K562 (cell line): ENCODE results near the gene VWF. TPM values are rescaled to one million over a fixed set of nuclear protein-coding genes. Genes with fewer than 3 reads are reported as not detected.

Experiments
- ATAC-seq: fragments of 200-7000 bp; cut with Tn5 transposase; 3 replicates; pipeline ENCODE4 v1.9.1; 2020; ENCODE audit warnings: moderate library complexity
- BruUV-seq: library from RNA; stranded (reverse); fragments of 400-500 nt; replicated peaks from 2 replicates; lab custom pipeline; 2021; lab: Mats Ljungman, UMichigan
- CTCF ChIA-PET: fragments of 300-600 bp; formaldehyde crosslinking; extraction: SDS; loops from one replicate; lab custom pipeline; 2021; ENCODE audit warnings: low intra/inter-chr PET ratio; lab: Yijun Ruan, JAX
- POLR2A ChIA-PET: fragments of 300-600, 350-650 bp; sonication (Branson Sonifier 250); formaldehyde crosslinking; extraction: SDS; loops from one replicate; lab custom pipeline; 2021; ENCODE audit warnings: antibody characterized with exemption, inconsistent platforms; lab: Yijun Ruan, JAX
- DNase-seq, 4 experiments: peaks; one replicate each; pipeline versions ENCODE4 v3.0.0 to v3.0.0-alpha.2; 2011 to 2018; ENCODE audit warnings: low spot score in 3 of 4, mixed read lengths in 3 of 4; ENCODE audit errors: extremely low read depth in 1 of 4
- FAIRE-seq: peaks from 2 replicates; lab custom pipeline; 2011; peaks lifted over from hg19 to GRCh38; lab: Jason Lieb, UNC
- H2AFZ ChIP-seq: 2 replicates; pipeline ENCODE4 v1.6.0; 2011; ENCODE audit warnings: low read depth, low read length, control low read depth, inconsistent platforms
- H3K27ac ChIP-seq: fragments of 200-600 bp; 3 replicates; pipeline ENCODE4 v1.8.0; 2011; ENCODE audit warnings: low read depth, mild to moderate bottlenecking, control low read depth, inconsistent platforms, low read length, moderate library complexity, mixed read lengths; ENCODE audit errors: extremely low read depth
- H3K27me3 ChIP-seq, 2 experiments: fragments of 300-600 bp in 1 of 2; 2 replicates in 1 of 2; 3 replicates in 1 of 2; pipeline versions ENCODE4 v1.6.0 to v1.8.0; 2011; ENCODE audit warnings: inconsistent platforms in 2 of 2, low read length in 2 of 2, mild to moderate bottlenecking in 1 of 2, mixed read lengths in 1 of 2, moderate library complexity in 1 of 2; ENCODE audit not compliant: control insufficient read depth in 2 of 2, insufficient read depth in 2 of 2
- H3K36me3 ChIP-seq: fragments of 300-600 bp; 3 replicates; pipeline ENCODE4 v1.8.0; 2011; ENCODE audit warnings: mild to moderate bottlenecking, low read length, inconsistent platforms; ENCODE audit not compliant: control insufficient read depth, insufficient read depth
- H3K4me1 ChIP-seq, 2 experiments: fragments of 200-600 bp in 1 of 2; replicated peaks in 1 of 2; 2 replicates in 1 of 2; 3 replicates in 1 of 2; pipeline versions ENCODE4 v1.5.1 to v1.8.0; 2011; ENCODE audit warnings: inconsistent platforms in 2 of 2, low read length in 2 of 2, mild to moderate bottlenecking in 1 of 2, mixed read lengths in 1 of 2, moderate library complexity in 1 of 2; ENCODE audit not compliant: control insufficient read depth in 2 of 2, insufficient read depth in 2 of 2
- H3K4me2 ChIP-seq: 2 replicates; pipeline ENCODE4 v1.6.1; 2011; ENCODE audit warnings: low read length, control low read depth, inconsistent platforms, mixed read lengths; ENCODE audit not compliant: insufficient read depth
- H3K4me3 ChIP-seq: fragments of 200-600 bp; sonication (generic), shearing (Covaris generic); 2 replicates; pipeline ENCODE4 v1.5.1; 2016; ENCODE audit warnings: control low read depth, inconsistent platforms
- H3K79me2 ChIP-seq: fragments of 200-600 bp; 3 replicates; pipeline ENCODE4 v1.8.0; 2011; ENCODE audit warnings: low read length, inconsistent platforms; ENCODE audit not compliant: control insufficient read depth, insufficient read depth
- H3K9ac ChIP-seq, 2 experiments: 2 replicates each; pipeline versions ENCODE4 v1.6.0 to v1.6.1; 2011; ENCODE audit warnings: low read depth in 2 of 2, low read length in 2 of 2, control low read depth in 1 of 2, inconsistent platforms in 1 of 2, mild to moderate bottlenecking in 1 of 2, mixed read lengths in 1 of 2; ENCODE audit not compliant: insufficient read depth in 1 of 2
- H3K9me1 ChIP-seq: one replicate; pipeline ENCODE4 v1.6.0; 2011; ENCODE audit warnings: inconsistent platforms, mild to moderate bottlenecking, low read length, moderate library complexity; ENCODE audit not compliant: control insufficient read depth, insufficient read depth
- H3K9me3 ChIP-seq: replicated peaks from 2 replicates; pipeline ENCODE4 v1.5.1; 2011; ENCODE audit warnings: low read depth, low read length, inconsistent platforms; ENCODE audit not compliant: control insufficient read depth, insufficient read depth
- H4K20me1 ChIP-seq: replicated peaks from 2 replicates; pipeline ENCODE4 v1.6.1; 2011; ENCODE audit warnings: low read length, inconsistent platforms, mixed read lengths; ENCODE audit not compliant: control insufficient read depth, insufficient read depth
- CCNT2 ChIP-seq: IDR thresholded peaks from 2 replicates; pipeline ENCODE4 v1.6.1; 2011; ENCODE audit warnings: borderline replicate concordance, low read depth, mild to moderate bottlenecking, moderate library complexity, mixed read lengths, low read length; ENCODE audit not compliant: insufficient read length; ENCODE audit errors: extremely low read depth
- CREM ChIP-seq: IDR thresholded peaks from 2 replicates; pipeline ENCODE4 v1.6.1; 2014; ENCODE audit warnings: antibody characterized with exemption, low read depth
- HCFC1 ChIP-seq: IDR thresholded peaks from 2 replicates; pipeline ENCODE4 v1.6.1; 2012; ENCODE audit warnings: low read depth, low read length, improper control_type of control experiment
- MBD2 ChIP-seq: sonication (generic); IDR thresholded peaks from 2 replicates; pipeline ENCODE4 v1.6.1; 2016; ENCODE audit warnings: low read depth, borderline replicate concordance
- MCM3 ChIP-seq: fragments of 450-650 bp; IDR thresholded peaks from 2 replicates; pipeline ENCODE4 v1.6.1; 2016
- NUFIP1 ChIP-seq: fragments of 450-650 bp; IDR thresholded peaks from 2 replicates; pipeline ENCODE4 v1.6.1; 2018; ENCODE audit not compliant: partially characterized antibody
- STAT5B ChIP-seq: fragments of 250-450 bp; sonication (Bioruptor Pico); IDR thresholded peaks from 2 replicates; pipeline ENCODE4 v1.8.0; 2021; ENCODE audit warnings: mild to moderate bottlenecking, inconsistent platforms
- ZFP1 ChIP-seq: fragments of 450-650 bp; formaldehyde crosslinking; IDR thresholded peaks from 2 replicates; pipeline ENCODE4 v1.4.0; 2020; ENCODE audit warnings: mild to moderate bottlenecking, mixed read lengths
- ZNF134 ChIP-seq: fragments of 250-450 bp; sonication (Bioruptor Pico); conservative IDR thresholded peaks from 2 replicates; pipeline ENCODE4 v1.4.0; 2020
- ZNF384 ChIP-seq: IDR thresholded peaks from 2 replicates; pipeline ENCODE4 v1.6.1; 2012; ENCODE audit warnings: low read depth, low read length, improper control_type of control experiment
- ZNF561 ChIP-seq: fragments of 450-650 bp; formaldehyde crosslinking; conservative IDR thresholded peaks from 2 replicates; pipeline ENCODE4 v1.4.0; 2020; ENCODE audit warnings: mild to moderate bottlenecking, moderate library complexity
- ZNF717 ChIP-seq: fragments of 250-450 bp; sonication (Bioruptor Pico); IDR thresholded peaks from 2 replicates; pipeline ENCODE4 v1.5.0; 2021
- WGBS: fragments of 100-300 bp; shearing (Covaris generic); methylation state at CpG from one replicate; pipeline ENCODE4 v1.1.6; 2016; ENCODE audit warnings: low coverage, mixed read lengths; ENCODE audit not compliant: insufficient coverage; ENCODE audit errors: missing lambda C conversion rate; 5-methylcytosine and 5-hydroxymethylcytosine counted together
- in situ Hi-C: fragments of 300-500 bp; cut with MboI; formaldehyde crosslinking; loops from 4 replicates; pipeline ENCODE4 v1.15.0; 2018; ENCODE audit warnings: inconsistent platforms, mixed read lengths
- intact Hi-C: fragments of 100-400 bp; cut with micrococcal nuclease; formaldehyde crosslinking; loops from 2 replicates; pipeline ENCODE4 v1.14.2; 2022
- polyA plus RNA-seq, 8 experiments: library from polyadenylated mRNA; depleted of rRNA in 4 of 8; stranded (reverse) in 5 of 8; unstranded in 3 of 8; fragments of >200 nt; fragmentation: Nextera tagmentation in 2 of 8; fragmentation: Illumina TruSeq in 1 of 8; extraction: Ambion mirVana in 2 of 8; extraction: Trizol in 1 of 8; gene quantifications; 2 replicates each; pipeline versions ENCODE4 v1.2.1 to v1.2.3, GENCODE V29; 2011 to 2014; ENCODE audit warnings: inconsistent platforms in 1 of 8, missing spikeins in 1 of 8
- total RNA-seq, 7 experiments: library from RNA; depleted of rRNA in 6 of 7; stranded (reverse); fragments of >200 nt in 6 of 7; fragmentation: Illumina TruSeq in 2 of 7; extraction: Trizol in 2 of 7; gene quantifications; 2 replicates each; pipeline versions ENCODE4 v1.2.1 to v1.2.3, GENCODE V29; 2011 to 2021; ENCODE audit warnings: low replicate concordance in 1 of 7
- TF ChIP-seq, protein P1 (sequence below): fragments of 450-650 bp; IDR thresholded peaks from 2 replicates; pipeline ENCODE4 v1.6.1; 2016
- TF ChIP-seq, protein P2 (sequence below): fragments of 250-450 bp; sonication (Bioruptor Pico); IDR thresholded peaks from 2 replicates; pipeline ENCODE4 v1.4.0; 2020; ENCODE audit warnings: mild to moderate bottlenecking, moderate library complexity
- TF ChIP-seq, protein P3 (sequence below): fragments of 250-450 bp; sonication (Bioruptor Pico); IDR thresholded peaks from 2 replicates; pipeline ENCODE4 v1.6.1; 2021; ENCODE audit warnings: mild to moderate bottlenecking
- TF ChIP-seq, protein P4 (sequence below), 3 experiments: IDR thresholded peaks in 2 of 3; conservative IDR thresholded peaks in 1 of 3; 2 replicates each; pipeline ENCODE4 v1.5.1; 2011 to 2012; ENCODE audit warnings: low read length in 3 of 3, mild to moderate bottlenecking in 3 of 3, control low read depth in 2 of 3, improper control_type of control experiment in 1 of 3, inconsistent platforms in 1 of 3, low read depth in 1 of 3, mixed read lengths in 1 of 3, moderate library complexity in 1 of 3; ENCODE audit not compliant: insufficient read depth in 2 of 3

Gene VWF
- total and polyA plus RNA-seq, 9 of the 15 experiments (the other 6 are each of a cell fraction or from before 2014, with no cell fraction given) = 0.53 TPM; not detected in 8

DNA sequence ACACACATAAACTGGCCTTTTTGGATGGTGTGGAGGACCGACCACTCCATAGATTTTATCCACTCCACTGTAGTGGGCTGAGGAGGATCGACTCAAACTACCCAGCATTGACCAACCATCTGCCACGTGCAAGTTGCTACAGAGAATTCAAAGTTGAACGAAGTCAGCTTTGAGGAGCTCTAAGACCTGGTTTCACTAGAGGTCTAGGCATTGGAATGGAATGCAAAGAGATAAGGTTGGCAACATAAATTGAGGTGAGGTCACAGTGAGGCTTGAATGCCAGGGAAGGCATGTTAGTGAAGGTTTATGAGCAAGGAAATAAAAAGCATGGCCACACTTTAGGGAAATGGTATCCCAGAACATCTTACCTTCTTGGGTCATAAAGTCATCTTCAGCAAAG is 14.5 kb downstream of the VWF start (continued):
- TF ChIP-seq, protein P1, sequence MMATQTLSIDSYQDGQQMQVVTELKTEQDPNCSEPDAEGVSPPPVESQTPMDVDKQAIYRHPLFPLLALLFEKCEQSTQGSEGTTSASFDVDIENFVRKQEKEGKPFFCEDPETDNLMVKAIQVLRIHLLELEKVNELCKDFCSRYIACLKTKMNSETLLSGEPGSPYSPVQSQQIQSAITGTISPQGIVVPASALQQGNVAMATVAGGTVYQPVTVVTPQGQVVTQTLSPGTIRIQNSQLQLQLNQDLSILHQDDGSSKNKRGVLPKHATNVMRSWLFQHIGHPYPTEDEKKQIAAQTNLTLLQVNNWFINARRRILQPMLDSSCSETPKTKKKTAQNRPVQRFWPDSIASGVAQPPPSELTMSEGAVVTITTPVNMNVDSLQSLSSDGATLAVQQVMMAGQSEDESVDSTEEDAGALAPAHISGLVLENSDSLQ = no peak
- TF ChIP-seq STAT5B (CRISPR knock-in tag) = no peak
- no peak for TF ChIP-seq ZNF384
- TF ChIP-seq ZNF134 (CRISPR knock-in tag) = no peak
- TF ChIP-seq MBD2 = no peak
- no peak for TF ChIP-seq CREM
- TF ChIP-seq HCFC1 = no peak
- no peak for TF ChIP-seq ZFP1
- TF ChIP-seq ZNF561 = no peak

DNA sequence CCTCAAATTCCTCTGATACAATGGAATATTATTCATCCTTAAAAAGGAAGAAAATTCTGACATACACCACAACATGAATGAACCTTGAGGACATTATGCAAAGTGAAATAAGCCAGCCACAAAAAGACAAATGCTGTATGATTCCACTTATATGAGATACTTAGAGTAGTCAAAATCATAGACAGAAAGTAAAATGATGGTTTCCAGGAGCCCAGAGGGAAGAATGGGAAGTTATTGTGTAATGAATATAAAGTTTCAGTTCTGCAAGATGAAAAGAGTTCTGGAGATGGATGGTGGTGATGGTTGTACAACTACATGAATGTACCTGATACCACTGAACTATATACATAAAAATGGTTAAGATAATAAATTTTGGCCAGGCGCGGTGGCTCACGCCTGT is 18.3 kb downstream of the VWF start:
- Histone ChIP-seq H3K9me3 (no peaks in the 10 kb centered on the region), H3K79me2 (no peaks in the 10 kb centered on the region), H3K9me1 (no peaks in the 10 kb centered on the region), H3K36me3 (no peaks in the 10 kb centered on the region), H3K4me2 (no peak overlapping the region), H3K4me1 (no peaks in the 10 kb centered on the region; a peak in 1 of 5 replicates), H2AFZ (no peak overlapping the region), H4K20me1 (no peaks in the 10 kb centered on the region), H3K9ac (no peak overlapping the region), H3K27me3 (peaks cover 6 to 12% of the 10 kb centered on the region in 2 experiments), H3K4me3 (no peak overlapping the region), H3K27ac (no peak overlapping the region)
- BruUV-seq = no TSS peak
- CTCF ChIA-PET = no interaction called here
- ATAC-seq (no peak), DNase-seq (no peak), FAIRE-seq (no peak)
- POLR2A ChIA-PET = no interaction called here
- in situ Hi-C loops (no loop called here), intact Hi-C loops (no loop called here)
- WGBS = 4% methylated on average over 3 of the region's 3 CpGs
- TF ChIP-seq, protein P2, sequence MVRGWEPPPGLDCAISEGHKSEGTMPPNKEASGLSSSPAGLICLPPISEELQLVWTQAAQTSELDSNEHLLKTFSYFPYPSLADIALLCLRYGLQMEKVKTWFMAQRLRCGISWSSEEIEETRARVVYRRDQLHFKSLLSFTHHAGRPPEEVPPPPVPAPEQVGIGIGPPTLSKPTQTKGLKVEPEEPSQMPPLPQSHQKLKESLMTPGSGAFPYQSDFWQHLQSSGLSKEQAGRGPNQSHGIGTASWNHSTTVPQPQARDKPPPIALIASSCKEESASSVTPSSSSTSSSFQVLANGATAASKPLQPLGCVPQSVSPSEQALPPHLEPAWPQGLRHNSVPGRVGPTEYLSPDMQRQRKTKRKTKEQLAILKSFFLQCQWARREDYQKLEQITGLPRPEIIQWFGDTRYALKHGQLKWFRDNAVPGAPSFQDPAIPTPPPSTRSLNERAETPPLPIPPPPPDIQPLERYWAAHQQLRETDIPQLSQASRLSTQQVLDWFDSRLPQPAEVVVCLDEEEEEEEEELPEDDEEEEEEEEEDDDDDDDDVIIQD (CRISPR knock-in tag) = no peak
- no peak for TF ChIP-seq ZNF717 (CRISPR knock-in tag)
- no peak for TF ChIP-seq CCNT2
- no peak for TF ChIP-seq NUFIP1
- TF ChIP-seq, protein P3, sequence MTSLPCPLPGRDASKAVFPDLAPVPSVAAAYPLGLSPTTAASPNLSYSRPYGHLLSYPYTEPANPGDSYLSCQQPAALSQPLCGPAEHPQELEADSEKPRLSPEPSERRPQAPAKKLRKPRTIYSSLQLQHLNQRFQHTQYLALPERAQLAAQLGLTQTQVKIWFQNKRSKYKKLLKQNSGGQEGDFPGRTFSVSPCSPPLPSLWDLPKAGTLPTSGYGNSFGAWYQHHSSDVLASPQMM (CRISPR knock-in tag) = no peak
- TF ChIP-seq, protein P4, sequence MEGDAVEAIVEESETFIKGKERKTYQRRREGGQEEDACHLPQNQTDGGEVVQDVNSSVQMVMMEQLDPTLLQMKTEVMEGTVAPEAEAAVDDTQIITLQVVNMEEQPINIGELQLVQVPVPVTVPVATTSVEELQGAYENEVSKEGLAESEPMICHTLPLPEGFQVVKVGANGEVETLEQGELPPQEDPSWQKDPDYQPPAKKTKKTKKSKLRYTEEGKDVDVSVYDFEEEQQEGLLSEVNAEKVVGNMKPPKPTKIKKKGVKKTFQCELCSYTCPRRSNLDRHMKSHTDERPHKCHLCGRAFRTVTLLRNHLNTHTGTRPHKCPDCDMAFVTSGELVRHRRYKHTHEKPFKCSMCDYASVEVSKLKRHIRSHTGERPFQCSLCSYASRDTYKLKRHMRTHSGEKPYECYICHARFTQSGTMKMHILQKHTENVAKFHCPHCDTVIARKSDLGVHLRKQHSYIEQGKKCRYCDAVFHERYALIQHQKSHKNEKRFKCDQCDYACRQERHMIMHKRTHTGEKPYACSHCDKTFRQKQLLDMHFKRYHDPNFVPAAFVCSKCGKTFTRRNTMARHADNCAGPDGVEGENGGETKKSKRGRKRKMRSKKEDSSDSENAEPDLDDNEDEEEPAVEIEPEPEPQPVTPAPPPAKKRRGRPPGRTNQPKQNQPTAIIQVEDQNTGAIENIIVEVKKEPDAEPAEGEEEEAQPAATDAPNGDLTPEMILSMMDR (IDR thresholded peaks at IDR 0.05 in 2 of 3, conservative IDR thresholded peaks at IDR 0.05 in 1 of 3; ENCODE audit: insufficient read depth in 2 of 3, low read depth in 1 of 3, low read length in 3 of 3) = no peak
- no peak for TF ChIP-seq MCM3
